Left lung (tissue), 10 donors: ENCODE data around the gene SPRR5. TPM values are rescaled to one million over a fixed set of nuclear protein-coding genes. Genes with fewer than 3 reads are reported as not detected.

Experiments used
- ATAC-seq: fragments of 200-7000 bp; cut with Tn5 transposase; one replicate; pipeline ENCODE4 v1.9.1; 2020; ENCODE audit warnings: moderate library complexity
- DNase-seq, 4 donors: peaks; one replicate each; pipeline ENCODE4 v3.0.0-alpha.2; 2013 to 2020
- H3K27ac ChIP-seq, 2 donors: fragments of 200-600 bp; sonication (generic) in 1 of 2; one replicate each; pipeline versions ENCODE4 v1.5.0 to v1.8.0; 2020 to 2021
- H3K27me3 ChIP-seq, 2 donors: fragments of 200-600 bp; sonication (generic) in 1 of 2; one replicate each; pipeline versions ENCODE4 v1.5.0 to v1.8.0; 2020 to 2021
- H3K36me3 ChIP-seq, 2 donors: fragments of 200-600 bp; sonication (generic) in 1 of 2; one replicate each; pipeline versions ENCODE4 v1.5.0 to v1.8.0; 2020 to 2021
- H3K4me1 ChIP-seq, 2 donors: fragments of 200-600 bp; one replicate each; pipeline ENCODE4 v1.8.0; 2021
- H3K4me3 ChIP-seq, 2 donors: fragments of 200-600 bp; sonication (generic) in 1 of 2; one replicate each; pipeline versions ENCODE4 v1.5.0 to v1.8.0; 2020 to 2021; ENCODE audit warnings: mild to moderate bottlenecking in 1 of 2
- H3K9me3 ChIP-seq, 2 donors: fragments of 200-600 bp; sonication (generic) in 1 of 2; one replicate each; pipeline versions ENCODE4 v1.5.0 to v1.8.0; 2020 to 2021
- intact Hi-C, 2 donors: fragments of 100-400 bp; cut with DNase I; formaldehyde crosslinking; loops; one replicate each; pipeline versions ENCODE4 v1.11.2 to v1.14.2; 2022
- polyA plus RNA-seq, 6 donors: library from polyadenylated mRNA; unstranded; fragments of 120-200 nt; gene quantifications; one replicate each; pipeline ENCODE4 v1.2.1, GENCODE V29; 2013; ENCODE audit not compliant: insufficient read length in 6 of 6
- total RNA-seq, 2 donors: library from RNA; stranded (reverse); fragmentation: NEBNext Ultra II Directional; extraction: Animal tissue kit (Norgen Biotek cat#: 25700); gene quantifications; one replicate each; pipeline ENCODE4 v1.2.1, GENCODE V29; 2021
- TF ChIP-seq, protein P1 (sequence below), 2 donors: fragments of 200-600 bp; sonication (generic) in 1 of 2; IDR thresholded peaks; one replicate each; pipeline versions ENCODE4 v1.5.0 to v1.8.0; 2021; ENCODE audit warnings: antibody characterized with exemption in 2 of 2
- donor health status: DM: no; HTN: yes; CAD: no.
- donor health status: DM: no; HTN: no; CAD: no.

The SPRR5 gene
- total and polyA plus RNA-seq, 8 donors = not detected

DNA sequence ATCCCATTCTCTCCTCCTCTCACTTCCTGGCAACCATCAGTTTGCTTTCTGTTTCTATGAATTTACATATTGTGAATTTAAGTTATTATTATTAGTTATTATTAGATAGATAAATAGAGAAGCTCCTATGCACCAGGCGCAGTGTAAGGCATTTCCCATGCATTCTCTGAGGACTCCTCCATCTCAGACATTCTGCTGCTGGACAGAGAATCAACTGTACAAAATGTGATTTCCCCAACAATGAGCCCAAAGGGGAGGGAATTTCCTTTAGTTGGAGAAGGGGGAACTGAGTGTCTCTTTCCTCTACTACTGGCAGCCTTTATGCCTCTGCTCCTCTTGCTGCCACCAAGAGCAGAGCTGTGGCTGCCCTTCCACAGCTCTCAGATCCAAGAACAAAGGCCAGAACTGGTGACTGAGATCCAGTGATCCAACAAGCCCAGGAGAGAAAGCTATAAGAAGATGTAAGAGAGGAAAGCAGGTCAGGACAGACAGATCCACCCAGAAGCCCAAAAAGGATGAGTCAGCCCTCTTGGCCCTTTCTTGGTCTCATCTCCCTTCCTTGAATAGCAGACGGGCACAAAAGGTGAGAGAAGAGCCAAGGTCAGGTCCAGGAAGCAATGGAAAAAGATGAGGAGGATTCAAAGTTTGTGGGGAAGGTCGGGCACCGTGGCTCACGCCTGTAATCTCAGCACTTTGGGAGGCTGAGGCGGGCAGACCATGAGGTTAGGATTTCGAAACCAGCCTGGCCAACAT, 42.1 kb upstream of the SPRR5 start:
- TF ChIP-seq, protein P1, sequence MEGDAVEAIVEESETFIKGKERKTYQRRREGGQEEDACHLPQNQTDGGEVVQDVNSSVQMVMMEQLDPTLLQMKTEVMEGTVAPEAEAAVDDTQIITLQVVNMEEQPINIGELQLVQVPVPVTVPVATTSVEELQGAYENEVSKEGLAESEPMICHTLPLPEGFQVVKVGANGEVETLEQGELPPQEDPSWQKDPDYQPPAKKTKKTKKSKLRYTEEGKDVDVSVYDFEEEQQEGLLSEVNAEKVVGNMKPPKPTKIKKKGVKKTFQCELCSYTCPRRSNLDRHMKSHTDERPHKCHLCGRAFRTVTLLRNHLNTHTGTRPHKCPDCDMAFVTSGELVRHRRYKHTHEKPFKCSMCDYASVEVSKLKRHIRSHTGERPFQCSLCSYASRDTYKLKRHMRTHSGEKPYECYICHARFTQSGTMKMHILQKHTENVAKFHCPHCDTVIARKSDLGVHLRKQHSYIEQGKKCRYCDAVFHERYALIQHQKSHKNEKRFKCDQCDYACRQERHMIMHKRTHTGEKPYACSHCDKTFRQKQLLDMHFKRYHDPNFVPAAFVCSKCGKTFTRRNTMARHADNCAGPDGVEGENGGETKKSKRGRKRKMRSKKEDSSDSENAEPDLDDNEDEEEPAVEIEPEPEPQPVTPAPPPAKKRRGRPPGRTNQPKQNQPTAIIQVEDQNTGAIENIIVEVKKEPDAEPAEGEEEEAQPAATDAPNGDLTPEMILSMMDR (IDR thresholded peaks at IDR 0.05) = no peak
- H3K4me3 ChIP-seq = no peak overlapping the region
- H3K9me3 ChIP-seq = no peaks in the 10 kb centered on the region
- intact Hi-C loops = no loop called here
- DNase-seq (no peak), ATAC-seq (no peak)
- H3K36me3 ChIP-seq = no peaks in the 10 kb centered on the region
- no peaks in the 10 kb centered on the region for H3K4me1 ChIP-seq
- no peak overlapping the region for H3K27ac ChIP-seq
- peaks cover 0 to 18% of the 10 kb centered on the region in 2 donors for H3K27me3 ChIP-seq

DNA sequence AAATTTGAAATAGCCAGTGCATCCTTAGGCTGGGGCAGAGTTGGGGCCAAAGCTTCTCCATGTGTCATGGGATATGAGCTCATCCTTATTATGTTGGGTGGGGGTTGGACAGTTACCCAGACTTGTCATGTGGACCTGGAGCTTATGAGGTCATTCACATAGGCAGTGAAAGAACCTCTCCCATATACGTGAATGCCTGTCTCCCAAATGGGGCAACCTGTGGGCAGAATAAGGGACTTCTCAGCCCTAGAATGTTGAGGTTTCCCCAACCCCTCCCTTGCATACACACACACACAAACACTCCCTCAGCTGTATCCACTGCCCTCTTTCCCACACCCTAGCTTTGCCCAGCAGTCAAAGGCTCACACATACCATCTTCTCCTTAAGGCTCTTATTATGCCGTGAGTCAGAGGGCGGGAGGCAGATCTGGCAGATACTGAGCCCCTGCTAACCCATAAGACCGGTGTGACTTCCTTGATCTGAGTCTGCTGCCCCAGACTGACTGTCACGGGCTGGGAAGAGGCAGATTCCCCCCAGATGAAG, 40.9 kb upstream of the SPRR5 start:
- no peak for DNase-seq
- TF ChIP-seq, protein P1 (IDR thresholded peaks at IDR 0.05) = no peak
- peak; percentile 30 for ATAC-seq

DNA sequence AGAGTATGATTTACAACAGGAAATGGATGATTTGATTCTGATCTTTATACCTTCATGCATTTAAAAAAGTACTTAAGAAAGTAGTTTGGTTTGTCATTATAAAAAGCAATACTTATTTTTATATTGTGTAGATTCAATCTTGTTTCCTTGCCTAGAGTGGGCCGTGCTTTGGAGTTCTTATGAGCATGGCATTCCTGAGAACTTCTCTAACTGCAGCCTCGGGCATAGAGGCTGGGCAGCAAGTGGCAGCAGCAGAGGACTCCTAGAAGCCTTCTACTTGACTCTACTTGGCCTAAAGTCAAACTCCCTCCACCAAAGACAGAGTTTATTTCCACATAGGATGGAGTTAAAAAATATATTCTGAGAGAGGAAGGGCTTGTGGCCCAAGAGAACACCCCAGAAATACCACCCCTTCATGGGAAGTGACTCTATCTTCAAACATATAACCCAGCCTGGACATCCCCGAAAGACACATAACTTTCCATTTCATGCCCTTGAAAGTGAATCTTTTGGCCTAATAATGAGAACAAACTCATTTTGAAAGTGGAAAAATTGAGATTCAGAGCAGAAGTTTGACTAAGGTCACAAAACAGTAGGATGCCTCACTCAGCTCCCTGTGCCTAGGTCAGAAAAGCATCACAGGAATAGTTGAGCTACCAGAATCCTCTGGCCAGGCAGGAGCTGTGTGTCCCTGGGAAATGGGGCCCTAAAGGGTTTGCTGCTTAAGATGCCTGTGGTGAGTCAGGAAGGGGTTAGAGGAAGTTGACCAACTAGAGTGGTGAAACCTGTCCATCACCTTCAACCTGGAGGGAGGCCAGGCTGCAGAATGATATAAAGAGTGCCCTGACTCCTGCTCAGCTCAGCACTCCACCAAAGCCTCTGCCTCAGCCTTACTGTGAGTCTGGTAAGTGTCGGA, 39.1 kb upstream of the SPRR5 start, which contains the start of gene IVL:
Gene IVL (plus strand): TSS at position 861 of the 916 bp plus-strand sequence. CDS start 1,252 bp downstream, outside the sequence.
- TF ChIP-seq, protein P1 (IDR thresholded peaks at IDR 0.05) = no peak
- Histone ChIP-seq H3K9me3 (no peaks in the 10 kb centered on the region), H3K27me3 (peaks cover 0 to 29% of the 10 kb centered on the region in 2 donors), H3K4me1 (no peaks in the 10 kb centered on the region), H3K4me3 (no peak within 1 kb of the TSS), H3K27ac (no peak within 1 kb of the TSS), H3K36me3 (no peaks in the 10 kb centered on the region)
- peak; percentile 80 for ATAC-seq
- intact Hi-C loops = no loop called here
- peak in 2 of 4 donors; percentile 27 to 49 for DNase-seq

More for the DNA sequence above, 40.9 kb upstream of the SPRR5 start:
- H3K4me1 ChIP-seq = no peaks in the 10 kb centered on the region
- no peak overlapping the region for H3K4me3 ChIP-seq
- H3K9me3 ChIP-seq = no peaks in the 10 kb centered on the region
- peaks cover 0 to 26% of the 10 kb centered on the region in 2 donors for H3K27me3 ChIP-seq
- H3K27ac ChIP-seq = no peak overlapping the region
- no peaks in the 10 kb centered on the region for H3K36me3 ChIP-seq
- intact Hi-C loops = no loop called here

DNA sequence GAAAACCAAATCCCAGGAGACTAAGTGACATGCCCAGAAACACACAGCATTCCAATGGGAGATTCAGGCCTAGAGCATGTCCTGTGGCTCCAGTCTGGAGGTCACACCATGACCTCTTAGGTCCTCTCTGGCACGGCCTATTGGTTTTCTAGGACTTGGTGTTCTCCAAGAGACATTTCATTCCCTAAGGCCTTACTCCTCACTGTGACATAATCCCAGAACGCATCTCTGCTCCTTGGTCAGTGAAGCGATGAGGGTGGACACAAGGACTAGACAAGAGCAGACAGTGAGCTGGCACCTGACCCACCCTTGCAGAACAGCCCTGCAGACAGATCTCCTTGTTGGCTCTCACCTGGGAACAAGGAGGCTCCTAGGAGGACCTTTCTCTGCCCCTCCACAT, 37.8 kb upstream of the SPRR5 start:
- intact Hi-C loops = no loop called here
- TF ChIP-seq, protein P1 (IDR thresholded peaks at IDR 0.05) = no peak
- no peak for DNase-seq

More for the DNA sequence above, 37.8 kb upstream of the SPRR5 start:
- H3K27ac ChIP-seq = no peak overlapping the region
- peaks cover 0 to 25% of the 10 kb centered on the region in 2 donors for H3K27me3 ChIP-seq
- H3K36me3 ChIP-seq = no peaks in the 10 kb centered on the region
- no peaks in the 10 kb centered on the region for H3K9me3 ChIP-seq
- H3K4me1 ChIP-seq = no peaks in the 10 kb centered on the region
- ATAC-seq = no peak
- no peak overlapping the region for H3K4me3 ChIP-seq
